ENCODE results near the gene PDIK1L. TPM values are rescaled to one million over a fixed set of nuclear protein-coding genes. Genes with fewer than 3 reads are reported as not detected.

Gene PDIK1L
- total and polyA plus RNA-seq, 9 of the 15 experiments (the other 6 are each of a cell fraction or from before 2014, with no cell fraction given): 12.8 to 30.2 (median 21.5) TPM

DNA sequence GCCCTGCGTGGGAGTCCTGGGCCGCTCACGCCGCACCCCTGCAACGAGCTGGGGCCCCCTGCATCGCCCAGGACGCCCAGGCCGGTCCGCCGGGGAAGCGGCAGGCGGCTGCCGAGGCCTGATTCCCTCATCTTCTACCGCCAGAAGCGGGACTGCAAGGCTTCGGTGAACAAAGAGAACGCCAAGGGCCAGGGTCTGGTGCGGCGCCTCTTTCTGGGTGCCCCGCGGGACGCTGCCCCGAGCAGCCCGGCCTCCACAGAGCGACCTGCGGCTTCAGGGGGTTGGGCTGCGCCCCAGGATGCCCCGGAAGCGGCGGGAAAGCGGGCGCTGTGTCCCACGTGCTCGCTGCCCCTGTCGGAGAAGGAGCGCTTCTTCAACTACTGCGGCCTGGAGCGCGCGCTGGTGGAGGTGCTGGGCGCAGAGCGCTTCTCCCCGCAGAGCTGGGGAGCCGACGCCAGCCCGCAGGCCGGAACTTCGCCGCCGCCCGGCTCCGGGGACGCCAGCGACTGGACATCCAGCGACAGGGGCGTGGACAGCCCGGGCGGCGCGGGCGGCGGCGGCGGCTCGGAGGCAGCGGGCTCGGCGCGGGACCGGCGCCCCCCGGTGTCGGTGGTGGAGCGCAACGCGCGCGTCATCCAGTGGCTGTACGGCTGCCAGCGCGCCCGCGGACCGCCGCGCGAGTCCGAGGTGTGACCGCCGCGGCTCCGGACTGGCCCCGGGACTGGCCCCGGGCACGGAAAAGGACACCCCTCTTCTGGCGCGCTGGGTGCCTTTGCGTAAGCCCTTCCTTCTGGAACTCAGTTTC, 50.0 kb downstream of the PDIK1L start (continued):
- TF ChIP-seq, protein P1, sequence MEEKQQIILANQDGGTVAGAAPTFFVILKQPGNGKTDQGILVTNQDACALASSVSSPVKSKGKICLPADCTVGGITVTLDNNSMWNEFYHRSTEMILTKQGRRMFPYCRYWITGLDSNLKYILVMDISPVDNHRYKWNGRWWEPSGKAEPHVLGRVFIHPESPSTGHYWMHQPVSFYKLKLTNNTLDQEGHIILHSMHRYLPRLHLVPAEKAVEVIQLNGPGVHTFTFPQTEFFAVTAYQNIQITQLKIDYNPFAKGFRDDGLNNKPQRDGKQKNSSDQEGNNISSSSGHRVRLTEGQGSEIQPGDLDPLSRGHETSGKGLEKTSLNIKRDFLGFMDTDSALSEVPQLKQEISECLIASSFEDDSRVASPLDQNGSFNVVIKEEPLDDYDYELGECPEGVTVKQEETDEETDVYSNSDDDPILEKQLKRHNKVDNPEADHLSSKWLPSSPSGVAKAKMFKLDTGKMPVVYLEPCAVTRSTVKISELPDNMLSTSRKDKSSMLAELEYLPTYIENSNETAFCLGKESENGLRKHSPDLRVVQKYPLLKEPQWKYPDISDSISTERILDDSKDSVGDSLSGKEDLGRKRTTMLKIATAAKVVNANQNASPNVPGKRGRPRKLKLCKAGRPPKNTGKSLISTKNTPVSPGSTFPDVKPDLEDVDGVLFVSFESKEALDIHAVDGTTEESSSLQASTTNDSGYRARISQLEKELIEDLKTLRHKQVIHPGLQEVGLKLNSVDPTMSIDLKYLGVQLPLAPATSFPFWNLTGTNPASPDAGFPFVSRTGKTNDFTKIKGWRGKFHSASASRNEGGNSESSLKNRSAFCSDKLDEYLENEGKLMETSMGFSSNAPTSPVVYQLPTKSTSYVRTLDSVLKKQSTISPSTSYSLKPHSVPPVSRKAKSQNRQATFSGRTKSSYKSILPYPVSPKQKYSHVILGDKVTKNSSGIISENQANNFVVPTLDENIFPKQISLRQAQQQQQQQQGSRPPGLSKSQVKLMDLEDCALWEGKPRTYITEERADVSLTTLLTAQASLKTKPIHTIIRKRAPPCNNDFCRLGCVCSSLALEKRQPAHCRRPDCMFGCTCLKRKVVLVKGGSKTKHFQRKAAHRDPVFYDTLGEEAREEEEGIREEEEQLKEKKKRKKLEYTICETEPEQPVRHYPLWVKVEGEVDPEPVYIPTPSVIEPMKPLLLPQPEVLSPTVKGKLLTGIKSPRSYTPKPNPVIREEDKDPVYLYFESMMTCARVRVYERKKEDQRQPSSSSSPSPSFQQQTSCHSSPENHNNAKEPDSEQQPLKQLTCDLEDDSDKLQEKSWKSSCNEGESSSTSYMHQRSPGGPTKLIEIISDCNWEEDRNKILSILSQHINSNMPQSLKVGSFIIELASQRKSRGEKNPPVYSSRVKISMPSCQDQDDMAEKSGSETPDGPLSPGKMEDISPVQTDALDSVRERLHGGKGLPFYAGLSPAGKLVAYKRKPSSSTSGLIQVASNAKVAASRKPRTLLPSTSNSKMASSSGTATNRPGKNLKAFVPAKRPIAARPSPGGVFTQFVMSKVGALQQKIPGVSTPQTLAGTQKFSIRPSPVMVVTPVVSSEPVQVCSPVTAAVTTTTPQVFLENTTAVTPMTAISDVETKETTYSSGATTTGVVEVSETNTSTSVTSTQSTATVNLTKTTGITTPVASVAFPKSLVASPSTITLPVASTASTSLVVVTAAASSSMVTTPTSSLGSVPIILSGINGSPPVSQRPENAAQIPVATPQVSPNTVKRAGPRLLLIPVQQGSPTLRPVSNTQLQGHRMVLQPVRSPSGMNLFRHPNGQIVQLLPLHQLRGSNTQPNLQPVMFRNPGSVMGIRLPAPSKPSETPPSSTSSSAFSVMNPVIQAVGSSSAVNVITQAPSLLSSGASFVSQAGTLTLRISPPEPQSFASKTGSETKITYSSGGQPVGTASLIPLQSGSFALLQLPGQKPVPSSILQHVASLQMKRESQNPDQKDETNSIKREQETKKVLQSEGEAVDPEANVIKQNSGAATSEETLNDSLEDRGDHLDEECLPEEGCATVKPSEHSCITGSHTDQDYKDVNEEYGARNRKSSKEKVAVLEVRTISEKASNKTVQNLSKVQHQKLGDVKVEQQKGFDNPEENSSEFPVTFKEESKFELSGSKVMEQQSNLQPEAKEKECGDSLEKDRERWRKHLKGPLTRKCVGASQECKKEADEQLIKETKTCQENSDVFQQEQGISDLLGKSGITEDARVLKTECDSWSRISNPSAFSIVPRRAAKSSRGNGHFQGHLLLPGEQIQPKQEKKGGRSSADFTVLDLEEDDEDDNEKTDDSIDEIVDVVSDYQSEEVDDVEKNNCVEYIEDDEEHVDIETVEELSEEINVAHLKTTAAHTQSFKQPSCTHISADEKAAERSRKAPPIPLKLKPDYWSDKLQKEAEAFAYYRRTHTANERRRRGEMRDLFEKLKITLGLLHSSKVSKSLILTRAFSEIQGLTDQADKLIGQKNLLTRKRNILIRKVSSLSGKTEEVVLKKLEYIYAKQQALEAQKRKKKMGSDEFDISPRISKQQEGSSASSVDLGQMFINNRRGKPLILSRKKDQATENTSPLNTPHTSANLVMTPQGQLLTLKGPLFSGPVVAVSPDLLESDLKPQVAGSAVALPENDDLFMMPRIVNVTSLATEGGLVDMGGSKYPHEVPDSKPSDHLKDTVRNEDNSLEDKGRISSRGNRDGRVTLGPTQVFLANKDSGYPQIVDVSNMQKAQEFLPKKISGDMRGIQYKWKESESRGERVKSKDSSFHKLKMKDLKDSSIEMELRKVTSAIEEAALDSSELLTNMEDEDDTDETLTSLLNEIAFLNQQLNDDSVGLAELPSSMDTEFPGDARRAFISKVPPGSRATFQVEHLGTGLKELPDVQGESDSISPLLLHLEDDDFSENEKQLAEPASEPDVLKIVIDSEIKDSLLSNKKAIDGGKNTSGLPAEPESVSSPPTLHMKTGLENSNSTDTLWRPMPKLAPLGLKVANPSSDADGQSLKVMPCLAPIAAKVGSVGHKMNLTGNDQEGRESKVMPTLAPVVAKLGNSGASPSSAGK (IDR thresholded peaks at IDR 0.05): peak; percentile 99
- TF ChIP-seq, protein P2, sequence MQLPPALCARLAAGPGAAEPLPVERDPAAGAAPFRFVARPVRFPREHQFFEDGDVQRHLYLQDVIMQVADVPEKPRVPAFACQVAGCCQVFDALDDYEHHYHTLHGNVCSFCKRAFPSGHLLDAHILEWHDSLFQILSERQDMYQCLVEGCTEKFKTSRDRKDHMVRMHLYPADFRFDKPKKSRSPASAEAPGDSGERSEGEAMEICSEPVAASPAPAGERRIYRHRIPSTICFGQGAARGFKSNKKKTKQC (CRISPR knock-in tag; IDR thresholded peaks at IDR 0.05): peak; percentile 94
- TF ChIP-seq JUND (IDR thresholded peaks at IDR 0.05; ENCODE audit: borderline replicate concordance, low read depth, low read length) (0 out of 2 replicates have a peak, but pooled peaks have one; percentile 2), JUND (tag; IDR thresholded peaks at IDR 0.05; ENCODE audit: borderline replicate concordance, low read depth, low read length) (no peak), GABPA (tag; conservative IDR thresholded peaks at IDR 0.05; ENCODE audit: low read depth) (peak; percentile 60), PHB (CRISPR knock-in tag; IDR thresholded peaks at IDR 0.05) (peak; percentile 81), FOXJ2 (tag; IDR thresholded peaks at IDR 0.05) (no peak), MAFG (tag; conservative IDR thresholded peaks at IDR 0.05) (no peak), ZNF551 (CRISPR knock-in tag; IDR thresholded peaks at IDR 0.05) (no peak), ASH1L (IDR thresholded peaks at IDR 0.05; ENCODE audit: borderline replicate concordance, low read depth, partially characterized antibody) (no peak), ZNF431 (CRISPR knock-in tag; IDR thresholded peaks at IDR 0.05) (peak; percentile 88)
- TF ChIP-seq, protein P3, sequence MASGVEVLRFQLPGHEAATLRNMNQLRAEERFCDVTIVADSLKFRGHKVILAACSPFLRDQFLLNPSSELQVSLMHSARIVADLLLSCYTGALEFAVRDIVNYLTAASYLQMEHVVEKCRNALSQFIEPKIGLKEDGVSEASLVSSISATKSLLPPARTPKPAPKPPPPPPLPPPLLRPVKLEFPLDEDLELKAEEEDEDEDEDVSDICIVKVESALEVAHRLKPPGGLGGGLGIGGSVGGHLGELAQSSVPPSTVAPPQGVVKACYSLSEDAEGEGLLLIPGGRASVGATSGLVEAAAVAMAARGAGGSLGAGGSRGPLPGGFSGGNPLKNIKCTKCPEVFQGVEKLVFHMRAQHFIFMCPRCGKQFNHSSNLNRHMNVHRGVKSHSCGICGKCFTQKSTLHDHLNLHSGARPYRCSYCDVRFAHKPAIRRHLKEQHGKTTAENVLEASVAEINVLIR (CRISPR knock-in tag; IDR thresholded peaks at IDR 0.05): 0 out of 2 replicates have a peak, but pooled peaks have one; percentile 24
- TF ChIP-seq, protein P4, sequence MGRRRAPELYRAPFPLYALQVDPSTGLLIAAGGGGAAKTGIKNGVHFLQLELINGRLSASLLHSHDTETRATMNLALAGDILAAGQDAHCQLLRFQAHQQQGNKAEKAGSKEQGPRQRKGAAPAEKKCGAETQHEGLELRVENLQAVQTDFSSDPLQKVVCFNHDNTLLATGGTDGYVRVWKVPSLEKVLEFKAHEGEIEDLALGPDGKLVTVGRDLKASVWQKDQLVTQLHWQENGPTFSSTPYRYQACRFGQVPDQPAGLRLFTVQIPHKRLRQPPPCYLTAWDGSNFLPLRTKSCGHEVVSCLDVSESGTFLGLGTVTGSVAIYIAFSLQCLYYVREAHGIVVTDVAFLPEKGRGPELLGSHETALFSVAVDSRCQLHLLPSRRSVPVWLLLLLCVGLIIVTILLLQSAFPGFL (CRISPR knock-in tag; IDR thresholded peaks at IDR 0.05): no peak
